GM18526 (cell line): ENCODE results near the gene SLX4IP.

ENCODE experiments used
- POLR2A ChIP-seq: IDR thresholded peaks from 3 replicates; pipeline ENCODE4 v1.6.1; 2011; ENCODE audit not compliant: insufficient read length; ENCODE audit errors: extremely low read depth

The SLX4IP gene

GRCh38 chr20:10538768-10539167 is 103.7 kb downstream of the SLX4IP start:
- no peak for TF ChIP-seq POLR2A

GRCh38 chr20:10539818-10540553 is 104.9 kb downstream of the SLX4IP start:
- TF ChIP-seq POLR2A: no peak

- no peak for TF ChIP-seq POLR2A
These were observed 105.8 kb downstream of the SLX4IP start for GRCh38 chr20:10540636-10541493.

- no peak for TF ChIP-seq POLR2A
These were observed 106.7 kb downstream of the SLX4IP start for GRCh38 chr20:10541668-10542411.

GRCh38 chr20:10542442-10542841 is 107.3 kb downstream of the SLX4IP start:
- TF ChIP-seq POLR2A: no peak

- no peak for TF ChIP-seq POLR2A
These were observed 108.4 kb downstream of the SLX4IP start for GRCh38 chr20:10543480-10543879.

- TF ChIP-seq POLR2A: no peak
These were observed 112.4 kb downstream of the SLX4IP start for GRCh38 chr20:10547276-10548114.

GRCh38 chr20:10549511-10549910 is 114.4 kb downstream of the SLX4IP start:
- TF ChIP-seq POLR2A: no peak

- no peak for TF ChIP-seq POLR2A
These were observed 115.4 kb downstream of the SLX4IP start for GRCh38 chr20:10550204-10551118.

- TF ChIP-seq POLR2A: no peak
These were observed 116.9 kb downstream of the SLX4IP start for GRCh38 chr20:10551732-10552724.

GRCh38 chr20:10553326-10553984 is 118.3 kb downstream of the SLX4IP start:
- TF ChIP-seq POLR2A: no peak

GRCh38 chr20:10554285-10554684 is 119.2 kb downstream of the SLX4IP start:
- TF ChIP-seq POLR2A: no peak
